H9 (cell line): ENCODE measurements around the gene RAB27A. TPM values are rescaled to one million over a fixed set of nuclear protein-coding genes. Genes with fewer than 3 reads are reported as not detected.

Experiments used
- DNase-seq: peaks from one replicate; pipeline ENCODE4 v3.0.0-alpha.2; 2017
- H2AFZ ChIP-seq: one replicate; pipeline ENCODE4 v1.6.1; 2013; ENCODE audit warnings: mild to moderate bottlenecking, low read length, control low read depth, moderate library complexity
- H2AK5ac ChIP-seq: 2 replicates; pipeline ENCODE4 v1.6.1; 2013; ENCODE audit warnings: low read length, control low read depth, mixed read lengths; ENCODE audit not compliant: insufficient read length
- H2BK120ac ChIP-seq: one replicate; pipeline ENCODE4 v1.6.1; 2013; ENCODE audit warnings: low read depth, mild to moderate bottlenecking, low read length, control low read depth, inconsistent platforms; ENCODE audit not compliant: poor library complexity, severe bottlenecking
- H2BK12ac ChIP-seq: 2 replicates; pipeline ENCODE4 v1.6.1; 2013; ENCODE audit warnings: low read length, control low read depth, mixed read lengths, low read depth; ENCODE audit not compliant: insufficient read length
- H2BK15ac ChIP-seq: 2 replicates; pipeline ENCODE4 v1.6.1; 2013; ENCODE audit warnings: low read depth, low read length, control low read depth
- H2BK20ac ChIP-seq: one replicate; pipeline ENCODE4 v1.6.1; 2013; ENCODE audit warnings: low read depth, mild to moderate bottlenecking, low read length, control low read depth, inconsistent platforms; ENCODE audit not compliant: poor library complexity, severe bottlenecking
- H2BK5ac ChIP-seq: 2 replicates; pipeline ENCODE4 v1.6.1; 2013; ENCODE audit warnings: low read length, control low read depth, mixed read lengths; ENCODE audit not compliant: insufficient read length
- H3K14ac ChIP-seq: 2 replicates; pipeline ENCODE4 v1.6.1; 2013; ENCODE audit warnings: low read length, control low read depth; ENCODE audit not compliant: insufficient read depth
- H3K18ac ChIP-seq: 2 replicates; pipeline ENCODE4 v1.6.1; 2013; ENCODE audit warnings: low read depth, mild to moderate bottlenecking, mixed read lengths, low read length, control low read depth; ENCODE audit not compliant: insufficient read length
- H3K23ac ChIP-seq: 2 replicates; pipeline ENCODE4 v1.6.1; 2013; ENCODE audit warnings: low read length, control low read depth, mixed read lengths, low read depth; ENCODE audit not compliant: insufficient read length
- H3K23me2 ChIP-seq: 2 replicates; pipeline ENCODE4 v1.6.1; 2013; ENCODE audit warnings: low read depth, mild to moderate bottlenecking, mixed read lengths, low read length, control low read depth; ENCODE audit not compliant: insufficient read length, poor library complexity, severe bottlenecking
- H3K27ac ChIP-seq: 2 replicates; pipeline ENCODE4 v1.5.1; 2013; ENCODE audit warnings: low read length, control low read depth, mixed read lengths, low read depth; ENCODE audit not compliant: insufficient read length
- H3K27me3 ChIP-seq: 2 replicates; pipeline ENCODE4 v1.6.1; 2013; ENCODE audit warnings: low read length, control low read depth, inconsistent platforms; ENCODE audit not compliant: insufficient read depth
- H3K4ac ChIP-seq: 2 replicates; pipeline ENCODE4 v1.6.1; 2013; ENCODE audit warnings: low read depth, mild to moderate bottlenecking, control low read depth, inconsistent platforms, low read length, moderate library complexity
- H3K4me1 ChIP-seq: 2 replicates; pipeline ENCODE4 v1.6.1; 2013; ENCODE audit warnings: low read length, control low read depth, inconsistent platforms; ENCODE audit not compliant: insufficient read depth
- H3K4me2 ChIP-seq: 2 replicates; pipeline ENCODE4 v1.6.1; 2013; ENCODE audit warnings: low read length, control low read depth, mixed read lengths; ENCODE audit not compliant: insufficient read length, insufficient read depth
- H3K56ac ChIP-seq: 2 replicates; pipeline ENCODE4 v1.6.1; 2013; ENCODE audit warnings: low read depth, mild to moderate bottlenecking, mixed read lengths, low read length, control low read depth; ENCODE audit not compliant: insufficient read length
- H3K79me1 ChIP-seq: 2 replicates; pipeline ENCODE4 v1.6.1; 2013; ENCODE audit warnings: low read depth, mild to moderate bottlenecking, moderate library complexity, low read length, control low read depth, inconsistent platforms; ENCODE audit not compliant: insufficient read depth, poor library complexity, severe bottlenecking
- H3K79me2 ChIP-seq: 2 replicates; pipeline ENCODE4 v1.6.1; 2013; ENCODE audit warnings: low read length, control low read depth, inconsistent platforms; ENCODE audit not compliant: insufficient read depth
- H3K9ac ChIP-seq: 2 replicates; pipeline ENCODE4 v1.6.1; 2013; ENCODE audit warnings: low read length, control low read depth, mixed read lengths; ENCODE audit not compliant: insufficient read length; ENCODE audit errors: extremely low read depth
- H3K9me3 ChIP-seq: one replicate; pipeline ENCODE4 v1.6.1; 2013; ENCODE audit warnings: low read depth, low read length, inconsistent platforms; ENCODE audit not compliant: control insufficient read depth
- H3T11ph ChIP-seq: one replicate; pipeline ENCODE4 v1.6.1; 2013; ENCODE audit warnings: mild to moderate bottlenecking, low read length, control low read depth, inconsistent platforms
- H4K20me1 ChIP-seq: one replicate; pipeline ENCODE4 v1.6.1; 2013; ENCODE audit not compliant: control insufficient read depth, insufficient read length, insufficient read depth
- H4K5ac ChIP-seq: 2 replicates; pipeline ENCODE4 v1.6.1; 2013; ENCODE audit warnings: low read depth, mild to moderate bottlenecking, mixed read lengths, low read length, control low read depth; ENCODE audit not compliant: insufficient read length
- H4K8ac ChIP-seq: replicated peaks from 2 replicates; pipeline ENCODE4 v1.6.1; 2013; ENCODE audit warnings: low read length, control low read depth, mixed read lengths, low read depth; ENCODE audit not compliant: insufficient read length
- H4K91ac ChIP-seq: 2 replicates; pipeline ENCODE4 v1.6.1; 2013; ENCODE audit warnings: low read depth, mild to moderate bottlenecking, moderate library complexity, mixed read lengths, low read length, control low read depth; ENCODE audit not compliant: insufficient read length
- H3K27ac Mint-ChIP-seq, 3 experiments: 2 replicates in 2 of 3; 3 replicates in 1 of 3; pipeline ENCODE4 v1.8.0; 2020 to 2021; ENCODE audit warnings: mixed read lengths in 3 of 3, mild to moderate bottlenecking in 1 of 3, moderate library complexity in 1 of 3
- H3K27me3 Mint-ChIP-seq: 2 replicates; pipeline ENCODE4 v1.8.0; 2021; ENCODE audit warnings: low read depth, mild to moderate bottlenecking, moderate library complexity, mixed read lengths
- H3K36me3 Mint-ChIP-seq, 3 experiments: 2 replicates in 2 of 3; 3 replicates in 1 of 3; pipeline ENCODE4 v1.8.0; 2020 to 2021; ENCODE audit warnings: low read depth in 3 of 3, mixed read lengths in 3 of 3; ENCODE audit not compliant: insufficient read depth in 1 of 3
- H3K4me1 Mint-ChIP-seq, 2 experiments: 2 replicates each; pipeline ENCODE4 v1.8.0; 2020; ENCODE audit warnings: mixed read lengths in 2 of 2
- H3K4me3 Mint-ChIP-seq, 2 experiments: 2 replicates in 1 of 2; 3 replicates in 1 of 2; pipeline ENCODE4 v1.8.0; 2020 to 2021; ENCODE audit warnings: mild to moderate bottlenecking in 2 of 2, mixed read lengths in 2 of 2, moderate library complexity in 1 of 2
- H3K9me3 Mint-ChIP-seq, 2 experiments: 2 replicates in 1 of 2; 3 replicates in 1 of 2; pipeline ENCODE4 v1.8.0; 2020; ENCODE audit warnings: mild to moderate bottlenecking in 2 of 2, mixed read lengths in 2 of 2, moderate library complexity in 1 of 2
- CTCF ChIP-seq: fragments of 200-600 bp; sonication (generic); conservative IDR thresholded peaks from 3 replicates; pipeline ENCODE4 v1.8.0; 2021; ENCODE audit warnings: antibody characterized with exemption, mild to moderate bottlenecking
- total RNA-seq: library from RNA; stranded (reverse); gene quantifications from 2 replicates; pipeline ENCODE4 v1.2.1, GENCODE V29; 2021

The RAB27A gene
- total RNA-seq, 1 experiment from 2014 or later: 6.8 TPM

- H3K4me1 ChIP-seq: no peaks in the 10 kb centered on the region
- Mint-ChIP-seq H3K4me1 (no peaks in the 10 kb centered on the region), H3K4me3 (no peak overlapping the region), H3K27me3 (no peaks in the 10 kb centered on the region), H3K27ac (peak overlapping the region in 1 of 3 experiments; percentile 25; a peak in 2 of 7 replicates), H3K36me3 (peaks cover 15 to 44% (median 39%) of the 10 kb centered on the region in 3 experiments; a peak in 6 of 7 replicates), H3K9me3 (no peaks in the 10 kb centered on the region)
- no peak overlapping the region for H3K27ac ChIP-seq
- DNase-seq: no peak
- H2BK120ac ChIP-seq: no peak overlapping the region
- no peak overlapping the region for H2AFZ ChIP-seq
- no peaks in the 10 kb centered on the region for H3K9me3 ChIP-seq
- no peak overlapping the region for H3K56ac ChIP-seq
- no peak overlapping the region for H2BK15ac ChIP-seq
- no peak overlapping the region for H2AK5ac ChIP-seq
- H4K5ac ChIP-seq: no peak overlapping the region
- no peaks in the 10 kb centered on the region for H4K20me1 ChIP-seq
- H3K79me1 ChIP-seq: no peaks in the 10 kb centered on the region
- H3K23me2 ChIP-seq: no peaks in the 10 kb centered on the region
- H3K14ac ChIP-seq: no peak overlapping the region
- H3K79me2 ChIP-seq: no peaks in the 10 kb centered on the region
- no peak overlapping the region for H3T11ph ChIP-seq
- H3K4me2 ChIP-seq: no peak overlapping the region
- H3K9ac ChIP-seq: no peak overlapping the region
- no peak overlapping the region for H2BK20ac ChIP-seq
- H4K91ac ChIP-seq: no peak overlapping the region
- H3K18ac ChIP-seq: no peak overlapping the region
- H2BK5ac ChIP-seq: no peak overlapping the region
- H3K4ac ChIP-seq: no peak overlapping the region
- H2BK12ac ChIP-seq: no peak overlapping the region
- no peak for TF ChIP-seq CTCF
- no peak overlapping the region for H3K23ac ChIP-seq
- no peak overlapping the region for H4K8ac ChIP-seq
- no peaks in the 10 kb centered on the region for H3K27me3 ChIP-seq
Measured at GRCh38 chr15:55179141-55179540, 110.5 kb downstream of the RAB27A start.
